IMR-90 (cell line): Measurements from ENCODE around the gene SMIM14. TPM values are rescaled to one million over a fixed set of nuclear protein-coding genes. Genes with fewer than 3 reads are reported as not detected.
"Not testable (repeated sequence)": the region's sequence is repeated elsewhere in the genome, so short reads cannot be mapped to it uniquely, and the experiment has no call there.

Experiments
- ATAC-seq: fragments of 200-7000 bp; cut with Tn5 transposase; 2 replicates; pipeline ENCODE4 v1.9.1; 2020; ENCODE audit warnings: low read depth, mild to moderate bottlenecking, moderate library complexity
- BruUV-seq: library from RNA; stranded (reverse); fragments of 400-500 nt; replicated peaks from 2 replicates; lab custom pipeline; 2021; lab: Mats Ljungman, UMichigan
- CTCF ChIA-PET: fragments of 300-600 bp; formaldehyde crosslinking; extraction: SDS; loops from one replicate; lab custom pipeline; 2021; ENCODE audit warnings: antibody characterized with exemption; lab: Yijun Ruan, JAX
- POLR2A ChIA-PET: fragments of 300-600 bp; sonication (Branson Sonifier 250); formaldehyde crosslinking; loops from one replicate; lab custom pipeline; 2022; ENCODE audit warnings: antibody characterized with exemption; ENCODE audit not compliant: unreplicated experiment; lab: Charles Lee
- DNase-seq: peaks from one replicate; pipeline ENCODE4 v3.0.0; 2013
- H2AFZ ChIP-seq: replicated peaks from 2 replicates; pipeline ENCODE3; 2013; ENCODE audit warnings: low read length, mild to moderate bottlenecking; ENCODE audit not compliant: poor library complexity
- H2AK5ac ChIP-seq: 2 replicates; pipeline ENCODE4 v1.6.1; 2013; ENCODE audit warnings: low read depth, low read length, inconsistent platforms
- H2AK9ac ChIP-seq: replicated peaks from 2 replicates; pipeline ENCODE3; 2013; ENCODE audit warnings: mild to moderate bottlenecking, low read depth, low read length, moderate library complexity; ENCODE audit not compliant: poor library complexity
- H2BK120ac ChIP-seq: 2 replicates; pipeline ENCODE4 v1.6.1; 2013; ENCODE audit warnings: low read depth, low read length, inconsistent platforms
- H2BK15ac ChIP-seq: 3 replicates; pipeline ENCODE4 v1.6.1; 2013; ENCODE audit warnings: low read depth, low read length, inconsistent platforms
- H2BK20ac ChIP-seq: 2 replicates; pipeline ENCODE4 v1.6.1; 2013; ENCODE audit warnings: low read depth, mild to moderate bottlenecking, inconsistent platforms, low read length, moderate library complexity
- H2BK5ac ChIP-seq: 2 replicates; pipeline ENCODE4 v1.6.1; 2013; ENCODE audit warnings: mild to moderate bottlenecking, low read depth, low read length, inconsistent platforms; ENCODE audit not compliant: poor library complexity, severe bottlenecking
- H3K14ac ChIP-seq: replicated peaks from 2 replicates; pipeline ENCODE4 v1.6.1; 2013; ENCODE audit warnings: low read depth, low read length, inconsistent platforms
- H3K18ac ChIP-seq: 2 replicates; pipeline ENCODE4 v1.6.1; 2013; ENCODE audit warnings: low read depth, low read length, control low read depth
- H3K23ac ChIP-seq: 2 replicates; pipeline ENCODE4 v1.6.1; 2013; ENCODE audit warnings: low read depth, low read length, inconsistent platforms
- H3K27ac ChIP-seq: 2 replicates; pipeline ENCODE4 v1.5.1; 2013; ENCODE audit warnings: mild to moderate bottlenecking, control low read depth, low read length; ENCODE audit not compliant: insufficient read depth
- H3K27me3 ChIP-seq: 2 replicates; pipeline ENCODE4 v1.6.1; 2013; ENCODE audit warnings: low read length; ENCODE audit not compliant: control insufficient read depth, insufficient read depth
- H3K36me3 ChIP-seq: 2 replicates; pipeline ENCODE4 v1.6.1; 2013; ENCODE audit warnings: low read length, mixed read lengths; ENCODE audit not compliant: control insufficient read depth, insufficient read depth
- H3K4ac ChIP-seq: 2 replicates; pipeline ENCODE4 v1.6.1; 2013; ENCODE audit warnings: low read depth, low read length, inconsistent platforms
- H3K4me1 ChIP-seq: 2 replicates; pipeline ENCODE4 v1.6.1; 2013; ENCODE audit warnings: low read length, mixed read lengths; ENCODE audit not compliant: control insufficient read depth, insufficient read depth
- H3K4me2 ChIP-seq: 2 replicates; pipeline ENCODE4 v1.6.1; 2013; ENCODE audit warnings: low read depth, mild to moderate bottlenecking, control low read depth, low read length, moderate library complexity
- H3K4me3 ChIP-seq: 2 replicates; pipeline ENCODE4 v1.5.1; 2013; ENCODE audit warnings: low read depth, mild to moderate bottlenecking, control low read depth, low read length, moderate library complexity; ENCODE audit not compliant: insufficient read depth
- H3K56ac ChIP-seq: 2 replicates; pipeline ENCODE4 v1.6.1; 2013; ENCODE audit warnings: low read length, inconsistent platforms; ENCODE audit not compliant: insufficient read depth; ENCODE audit errors: extremely low read depth
- H3K79me1 ChIP-seq, 2 experiments: 2 replicates each; pipeline ENCODE4 v1.6.1; 2013; ENCODE audit warnings: low read length in 2 of 2, inconsistent platforms in 1 of 2, low read depth in 1 of 2
- H3K9ac ChIP-seq: 2 replicates; pipeline ENCODE4 v1.6.1; 2013; ENCODE audit warnings: low read depth, low read length, control low read depth
- H3K9me1 ChIP-seq: 2 replicates; pipeline ENCODE4 v1.6.1; 2013; ENCODE audit warnings: low read length, inconsistent platforms; ENCODE audit not compliant: insufficient read depth
- H3K9me3 ChIP-seq: 2 replicates; pipeline ENCODE4 v1.6.1; 2013; ENCODE audit warnings: low read length; ENCODE audit not compliant: control insufficient read depth, insufficient read depth
- H4K20me1 ChIP-seq: 2 replicates; pipeline ENCODE4 v1.6.1; 2013; ENCODE audit warnings: low read length, inconsistent platforms; ENCODE audit not compliant: insufficient read depth
- H4K5ac ChIP-seq: 2 replicates; pipeline ENCODE4 v1.6.1; 2013; ENCODE audit warnings: mild to moderate bottlenecking, low read depth, low read length, control low read depth
- H4K8ac ChIP-seq, 2 experiments: 2 replicates each; pipeline ENCODE4 v1.6.1; 2013; ENCODE audit warnings: low read depth in 2 of 2, low read length in 2 of 2, control low read depth in 1 of 2, inconsistent platforms in 1 of 2
- H4K91ac ChIP-seq: 2 replicates; pipeline ENCODE4 v1.6.1; 2013; ENCODE audit warnings: low read depth, low read length, inconsistent platforms; ENCODE audit not compliant: insufficient read depth
- WGBS, 2 experiments: methylation state at CpG; one replicate each; pipeline versions ENCODE4 v1.1.5 to v1.1.7; 2013; ENCODE audit warnings: missing lambda C conversion rate in 2 of 2; ENCODE audit not compliant: insufficient read length in 1 of 2; ENCODE audit errors: extremely low coverage in 2 of 2; 5-methylcytosine and 5-hydroxymethylcytosine counted together
- dilution Hi-C: fragments of 300-500 bp; cut with HindIII; formaldehyde crosslinking; loops from one replicate; pipeline ENCODE4 v1.14.3; 2018; ENCODE audit warnings: low sequenced_read_pairs; ENCODE audit not compliant: unreplicated experiment
- in situ Hi-C: fragments of 300-500 bp; cut with MboI; formaldehyde crosslinking; loops from 3 replicates; pipeline ENCODE4 v1.14.3; 2019; ENCODE audit warnings: low sequenced_read_pairs, inconsistent platforms, mixed read lengths
- intact Hi-C: fragments of 100-400 bp; cut with micrococcal nuclease; formaldehyde crosslinking; loops from 2 replicates; pipeline ENCODE4 v1.10.0; 2022
- polyA plus RNA-seq, 3 experiments: library from polyadenylated mRNA; depleted of rRNA; stranded (reverse); fragments of >200 nt; gene quantifications; 2 replicates each; pipeline ENCODE4 v1.2.3, GENCODE V29; 2012; ENCODE audit warnings: low replicate concordance in 1 of 3
- total RNA-seq: library from RNA; depleted of rRNA; stranded (reverse); fragments of >200 nt; gene quantifications from 2 replicates; pipeline ENCODE4 v1.2.3, GENCODE V29; 2012

The SMIM14 gene
- total and polyA plus RNA-seq, 2 of the 4 experiments (the other 2 are of a cell fraction), result 15.6 to 20.9 TPM

DNA sequence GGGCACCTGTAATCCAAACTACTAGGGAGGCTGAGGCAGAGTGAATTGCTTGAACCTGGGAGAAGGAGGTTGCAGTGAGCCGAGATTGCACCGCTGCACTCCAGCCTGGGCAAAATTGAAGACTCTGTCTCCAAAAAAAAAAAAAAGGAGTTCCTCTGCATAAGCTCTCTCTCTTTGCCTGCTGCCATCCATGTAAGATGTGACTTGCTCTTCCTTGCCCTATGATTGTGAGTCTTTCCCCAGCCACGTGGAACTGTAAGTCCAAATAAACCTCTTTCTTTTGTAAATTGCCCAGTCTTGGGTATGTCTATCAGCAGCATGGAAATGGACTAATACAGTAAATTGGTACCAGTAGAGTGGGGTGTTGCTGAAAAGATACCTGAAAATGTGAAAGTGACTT is 106.4 kb downstream of the SMIM14 start:
- H2BK20ac ChIP-seq, H2AK5ac ChIP-seq, H3K56ac ChIP-seq, H3K9me3 ChIP-seq, intact Hi-C loops, H3K4me1 ChIP-seq, H3K18ac ChIP-seq, dilution Hi-C loops, H3K14ac ChIP-seq, H4K5ac ChIP-seq, H2AFZ ChIP-seq, POLR2A ChIA-PET, H3K4me2 ChIP-seq, H3K9me1 ChIP-seq, H3K4me3 ChIP-seq, H3K27ac ChIP-seq, H4K20me1 ChIP-seq, H3K4ac ChIP-seq, H4K91ac ChIP-seq, H3K9ac ChIP-seq, H3K23ac ChIP-seq, BruUV-seq, DNase-seq, H3K27me3 ChIP-seq, in situ Hi-C loops, ATAC-seq, H2BK5ac ChIP-seq, H2BK15ac ChIP-seq, H4K8ac ChIP-seq, H2AK9ac ChIP-seq, H2BK120ac ChIP-seq: not testable (repeated sequence)
- Histone ChIP-seq H3K36me3 (peaks cover 10% of the 10 kb centered on the region; the same call in 1 of the 2 replicates), H3K79me1 (peaks cover 6 to 29% of the 10 kb centered on the region in 2 experiments; a peak in 3 of 4 replicates)
- WGBS, 2 experiments, result no CpG with 5 or more reads among the region's 3 CpGs
- CTCF ChIA-PET, result interaction anchor here (0.6 kb wide), 1 partner anchor 10 kb away, joined by 3 read pairs; no protein-coding TSS in a partner anchor
